Suprapubic skin (tissue), 4 donors: Measurements from ENCODE around the gene CCL21.

Experiments
- EP300 ChIP-seq: sonication (generic); formaldehyde crosslinking; IDR thresholded peaks from one replicate; pipeline ENCODE4 v1.6.1; 2017; ENCODE audit warnings: antibody characterized with exemption
- POLR2A ChIP-seq, 2 donors: fragments of 450-650 bp; IDR thresholded peaks; one replicate each; pipeline ENCODE4 v1.6.1; 2017; ENCODE audit warnings: antibody characterized with exemption in 2 of 2, mild to moderate bottlenecking in 2 of 2, moderate library complexity in 2 of 2
- POLR2AphosphoS5 ChIP-seq, 3 donors: sonication (generic); formaldehyde crosslinking; IDR thresholded peaks; one replicate each; pipeline ENCODE4 v1.6.1; 2017; ENCODE audit warnings: antibody characterized with exemption in 3 of 3
- TF ChIP-seq, protein P1 (sequence below), 2 donors: fragments of 200-600 bp in 1 of 2; fragments of 450-650 bp in 1 of 2; sonication (generic) in 1 of 2; IDR thresholded peaks; one replicate each; pipeline ENCODE4 v1.5.1; 2016 to 2019; ENCODE audit warnings: antibody characterized with exemption in 2 of 2, mild to moderate bottlenecking in 1 of 2, moderate library complexity in 1 of 2

DNA sequence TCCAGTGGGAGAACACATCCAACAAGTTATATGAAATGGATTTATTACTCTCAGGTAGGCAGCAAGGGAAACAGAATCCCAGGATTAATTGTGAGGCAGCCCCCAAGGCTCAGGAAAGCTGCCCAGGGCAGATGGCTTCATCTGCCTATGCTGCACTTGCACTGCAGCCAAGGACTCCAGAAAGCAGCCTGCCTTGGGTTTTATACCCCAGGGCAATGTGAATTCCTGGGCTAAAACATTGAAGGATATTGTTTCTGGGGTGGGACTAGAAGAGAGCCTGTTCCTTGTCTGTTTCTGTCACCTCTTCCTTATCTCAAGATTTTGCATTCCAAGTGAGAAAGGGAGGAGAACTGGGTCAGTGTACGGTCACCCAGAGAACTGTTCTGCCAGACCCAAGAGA is 38.6 kb downstream of the CCL21 start:
- TF ChIP-seq POLR2AphosphoS5 (IDR thresholded peaks at IDR 0.05) (no peak), POLR2A (IDR thresholded peaks at IDR 0.05) (no peak), EP300 (no peak)
- TF ChIP-seq, protein P1, sequence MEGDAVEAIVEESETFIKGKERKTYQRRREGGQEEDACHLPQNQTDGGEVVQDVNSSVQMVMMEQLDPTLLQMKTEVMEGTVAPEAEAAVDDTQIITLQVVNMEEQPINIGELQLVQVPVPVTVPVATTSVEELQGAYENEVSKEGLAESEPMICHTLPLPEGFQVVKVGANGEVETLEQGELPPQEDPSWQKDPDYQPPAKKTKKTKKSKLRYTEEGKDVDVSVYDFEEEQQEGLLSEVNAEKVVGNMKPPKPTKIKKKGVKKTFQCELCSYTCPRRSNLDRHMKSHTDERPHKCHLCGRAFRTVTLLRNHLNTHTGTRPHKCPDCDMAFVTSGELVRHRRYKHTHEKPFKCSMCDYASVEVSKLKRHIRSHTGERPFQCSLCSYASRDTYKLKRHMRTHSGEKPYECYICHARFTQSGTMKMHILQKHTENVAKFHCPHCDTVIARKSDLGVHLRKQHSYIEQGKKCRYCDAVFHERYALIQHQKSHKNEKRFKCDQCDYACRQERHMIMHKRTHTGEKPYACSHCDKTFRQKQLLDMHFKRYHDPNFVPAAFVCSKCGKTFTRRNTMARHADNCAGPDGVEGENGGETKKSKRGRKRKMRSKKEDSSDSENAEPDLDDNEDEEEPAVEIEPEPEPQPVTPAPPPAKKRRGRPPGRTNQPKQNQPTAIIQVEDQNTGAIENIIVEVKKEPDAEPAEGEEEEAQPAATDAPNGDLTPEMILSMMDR (IDR thresholded peaks at IDR 0.05), result no peak
